Superior temporal gyrus (tissue), 1 donor: ENCODE measurements around the gene FBXW11.

Experiments used
- DNase-seq: peaks from one replicate; pipeline ENCODE4 v3.0.0-alpha.2; 2016; ENCODE audit errors: extremely low spot score

The FBXW11 gene

DNA sequence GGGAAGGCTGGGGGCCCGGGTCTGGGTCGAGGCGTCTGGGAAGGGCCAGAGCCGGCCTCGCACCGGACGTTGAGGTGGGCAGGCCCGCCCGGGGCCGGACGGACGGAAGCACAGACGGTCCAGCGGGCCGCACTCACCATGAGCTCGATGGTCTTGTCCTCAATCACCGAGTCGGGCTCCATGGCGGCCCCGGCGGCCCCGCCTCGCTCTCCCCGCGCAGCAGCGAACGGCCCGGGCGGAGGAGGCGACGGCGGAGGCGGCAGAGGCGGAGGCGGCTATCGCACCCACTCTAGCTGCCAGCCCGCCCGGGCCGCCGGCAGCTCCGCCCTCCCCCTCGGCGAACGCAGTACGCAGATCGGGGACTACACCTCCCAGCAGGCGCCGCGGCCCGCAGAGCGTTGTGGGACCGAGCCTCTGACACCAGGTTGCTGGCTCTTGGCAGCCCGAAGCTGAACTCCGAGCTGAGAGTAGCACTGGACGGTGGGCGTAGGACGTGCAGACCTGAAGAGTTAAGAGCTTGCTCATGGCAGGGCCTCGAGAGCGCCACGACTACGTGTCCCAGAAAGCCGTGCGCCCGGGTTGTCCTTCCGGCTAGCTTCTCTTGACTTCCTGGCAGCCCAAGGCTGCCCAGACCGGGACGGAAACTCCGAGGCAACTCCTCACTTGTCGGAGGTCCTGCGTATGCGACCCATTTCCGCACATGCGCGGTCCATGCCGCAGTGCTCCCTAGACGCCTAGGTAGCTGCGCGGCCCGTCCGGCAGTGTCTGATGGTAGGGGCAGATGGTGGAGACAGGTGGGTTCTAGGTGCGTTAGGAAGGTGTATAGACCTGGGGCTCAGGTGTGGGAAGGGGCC is at the start of gene FBXW11:
Gene FBXW11 (minus strand): TSS at position 318 of the 854 bp plus-strand sequence. CDS start 136 bp downstream, at position 182.
- peak; percentile 98 for DNase-seq

DNA sequence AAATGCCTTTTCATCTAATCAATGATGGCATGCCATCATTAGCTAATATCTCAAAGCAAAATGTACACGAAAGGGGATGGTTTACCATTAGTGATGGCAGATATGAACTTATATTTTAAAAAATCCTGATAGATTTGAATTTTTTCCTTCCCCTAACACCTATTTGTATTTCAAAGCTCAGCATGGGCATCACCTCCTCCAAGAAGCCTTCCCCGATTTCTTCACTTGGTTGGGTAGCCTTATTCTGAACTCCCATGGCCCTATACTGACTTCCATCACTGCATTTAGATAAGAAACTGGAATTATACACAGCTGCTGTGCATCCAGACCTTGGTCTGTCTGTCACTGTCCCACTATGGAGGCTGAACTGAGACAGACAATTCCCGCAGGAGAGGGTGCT is 49.6 kb upstream of the FBXW11 start:
- DNase-seq, result no peak

DNA sequence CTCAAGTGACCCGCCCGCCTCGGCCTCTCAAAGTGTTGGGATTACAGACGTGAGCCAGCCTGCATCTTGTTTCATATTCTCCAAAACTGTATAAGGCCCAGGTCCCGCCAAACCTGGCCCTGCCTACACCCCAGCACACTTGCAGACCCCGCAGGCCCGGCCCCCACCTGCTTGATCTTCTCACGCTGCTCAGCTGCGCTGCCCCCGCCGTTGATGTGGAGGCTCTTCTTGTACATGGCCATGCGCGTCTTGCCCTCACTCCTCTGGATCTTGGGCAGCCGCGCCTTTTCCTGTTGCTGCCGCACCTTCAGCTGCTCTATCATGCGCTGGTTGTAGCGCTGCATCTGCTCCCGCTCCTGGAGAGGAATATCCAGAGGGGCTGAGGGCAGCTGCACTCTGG is 49.0 kb upstream of the FBXW11 start:
- DNase-seq, result no peak

DNA sequence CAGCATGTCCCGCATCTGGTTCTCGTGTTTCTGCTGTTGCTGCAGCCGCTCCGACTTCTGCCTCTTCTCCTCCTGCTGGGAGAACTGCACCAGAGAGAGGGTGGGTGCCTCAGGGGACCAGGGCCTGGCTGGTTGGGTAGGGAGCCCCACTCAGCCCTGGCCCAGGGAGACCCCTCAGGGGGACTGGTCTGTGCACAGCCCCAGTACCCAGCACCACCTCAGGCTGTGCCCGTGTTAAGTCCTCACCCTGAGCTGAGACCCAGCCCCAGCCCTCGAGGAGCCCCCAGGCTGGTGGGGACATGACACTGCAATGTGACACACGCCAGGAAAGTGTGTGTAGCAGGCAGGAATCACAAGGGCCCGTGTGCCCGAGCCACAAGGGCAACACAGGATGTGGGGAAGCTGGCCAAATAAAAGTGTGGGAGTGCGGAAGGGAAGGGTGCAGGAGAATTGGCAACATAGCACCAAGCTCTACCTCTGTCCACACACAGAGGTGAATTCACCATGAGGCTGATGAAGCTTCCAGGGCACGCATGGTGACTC is 48.2 kb upstream of the FBXW11 start:
- DNase-seq, result no peak

DNA sequence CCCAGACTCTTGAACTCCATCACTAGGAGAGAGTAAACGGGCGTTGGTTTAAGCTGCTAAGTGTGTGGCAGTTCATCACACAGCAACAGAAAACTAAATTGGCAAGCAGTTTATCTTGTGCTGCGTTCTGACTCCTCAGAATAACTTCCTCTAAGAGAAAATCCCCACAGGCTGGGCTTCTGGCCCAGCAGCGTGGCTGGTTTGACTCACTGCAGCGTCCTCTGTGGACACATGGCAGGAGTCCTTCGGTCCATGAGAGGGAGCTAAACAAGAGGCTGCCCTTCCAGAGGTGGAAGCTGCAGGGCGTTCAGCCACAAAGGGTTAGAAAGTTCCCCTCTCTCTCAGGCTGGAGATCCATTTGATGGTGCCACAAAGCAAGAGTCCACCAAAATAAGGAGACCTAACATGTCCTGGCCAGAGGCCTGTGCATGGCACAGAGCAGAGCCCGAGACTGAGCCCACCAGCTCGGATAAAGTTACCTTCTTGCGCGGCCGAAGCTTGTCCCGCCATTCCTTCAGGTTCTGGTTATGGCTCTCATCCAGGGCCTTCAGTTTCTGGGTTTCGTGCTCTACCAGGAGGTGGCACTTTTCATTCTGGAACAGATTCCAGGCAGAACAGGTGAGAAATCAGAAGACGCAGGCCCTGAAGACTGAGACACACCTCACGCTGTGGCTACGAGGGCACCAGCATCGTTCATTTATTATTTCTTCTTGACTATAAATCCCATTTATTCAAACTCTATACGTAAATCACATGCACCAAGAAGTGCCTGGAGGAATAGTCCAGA is 46.2 kb upstream of the FBXW11 start:
- no peak for DNase-seq

DNA sequence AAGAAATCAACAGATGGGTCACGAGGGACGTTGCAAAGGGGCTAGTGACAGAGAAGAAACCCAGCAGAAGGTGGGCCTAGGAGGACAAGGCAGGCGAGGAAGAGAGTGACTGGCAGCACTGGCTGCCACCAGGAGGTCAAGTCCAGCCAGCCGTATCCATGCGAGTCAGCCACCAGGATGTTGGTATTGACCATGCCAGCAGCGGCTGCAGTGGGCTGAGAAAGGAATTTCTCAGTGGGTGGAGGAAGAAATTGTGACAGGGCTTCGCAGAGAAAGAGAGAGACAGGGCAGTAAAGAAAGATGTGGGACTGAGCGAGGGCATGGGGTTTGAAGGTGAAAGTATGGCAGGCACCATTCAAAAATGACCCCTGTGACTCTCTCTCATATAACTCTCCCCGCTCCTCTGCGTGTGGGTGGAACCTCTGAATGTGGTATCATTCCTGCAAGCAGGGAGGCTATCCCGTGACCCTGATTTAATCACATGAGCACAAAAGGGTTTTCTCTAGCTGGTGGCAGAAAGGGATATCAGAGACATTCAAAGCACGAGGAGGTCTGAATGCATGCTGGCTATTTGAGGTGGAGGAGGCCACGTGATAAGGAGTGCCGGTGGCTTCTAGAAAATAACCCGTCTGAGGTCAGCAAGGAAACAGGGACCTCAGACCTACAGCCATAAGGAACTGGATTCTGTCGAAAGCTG is 45.4 kb upstream of the FBXW11 start:
- DNase-seq, result no peak

DNA sequence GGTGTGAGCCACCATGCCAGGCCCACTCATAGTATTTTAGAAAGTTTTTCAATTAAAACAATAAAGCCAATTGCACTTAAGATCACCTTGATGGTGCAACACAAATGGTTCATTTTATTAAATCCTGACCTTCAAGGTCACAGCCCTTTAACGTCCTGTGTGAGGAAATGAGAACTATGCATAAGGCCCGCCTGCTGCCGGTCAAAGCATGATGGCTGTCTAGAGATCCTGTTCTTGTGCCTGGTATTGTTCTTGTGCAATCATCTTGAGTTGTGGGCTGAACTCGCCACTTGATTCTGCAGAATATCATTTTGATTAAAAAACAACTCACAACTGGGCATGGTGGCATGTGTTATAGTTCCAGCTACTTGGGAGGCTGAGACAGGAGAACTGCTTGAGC is 43.6 kb upstream of the FBXW11 start:
- no peak for DNase-seq

DNA sequence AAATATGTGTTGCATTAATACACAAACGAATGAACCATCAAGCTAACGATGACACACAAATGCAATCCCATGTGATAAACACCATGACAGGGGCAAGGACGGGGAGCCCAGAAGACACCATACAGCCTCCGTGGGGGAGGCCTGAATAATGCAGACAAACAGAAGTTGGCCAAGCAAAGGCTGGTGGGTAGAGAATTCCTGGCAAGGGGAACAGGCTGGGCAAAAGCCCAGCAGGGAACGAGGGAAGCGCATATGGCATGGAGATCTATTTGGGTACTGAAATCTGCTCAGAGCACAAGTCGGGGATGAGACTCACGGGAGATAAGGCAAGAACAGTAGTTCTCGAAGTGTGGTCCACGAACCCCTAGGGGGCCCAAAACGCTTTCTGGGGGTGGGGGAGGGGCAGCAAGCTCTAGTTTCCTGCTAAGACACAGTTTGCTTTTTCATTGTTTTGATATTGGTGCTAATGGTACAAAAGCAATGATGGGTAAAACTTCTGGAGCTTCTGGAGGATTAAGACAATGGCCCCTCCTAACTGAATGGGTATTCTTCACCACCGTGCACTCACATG is 42.9 kb upstream of the FBXW11 start:
- peak; percentile 65 for DNase-seq

DNA sequence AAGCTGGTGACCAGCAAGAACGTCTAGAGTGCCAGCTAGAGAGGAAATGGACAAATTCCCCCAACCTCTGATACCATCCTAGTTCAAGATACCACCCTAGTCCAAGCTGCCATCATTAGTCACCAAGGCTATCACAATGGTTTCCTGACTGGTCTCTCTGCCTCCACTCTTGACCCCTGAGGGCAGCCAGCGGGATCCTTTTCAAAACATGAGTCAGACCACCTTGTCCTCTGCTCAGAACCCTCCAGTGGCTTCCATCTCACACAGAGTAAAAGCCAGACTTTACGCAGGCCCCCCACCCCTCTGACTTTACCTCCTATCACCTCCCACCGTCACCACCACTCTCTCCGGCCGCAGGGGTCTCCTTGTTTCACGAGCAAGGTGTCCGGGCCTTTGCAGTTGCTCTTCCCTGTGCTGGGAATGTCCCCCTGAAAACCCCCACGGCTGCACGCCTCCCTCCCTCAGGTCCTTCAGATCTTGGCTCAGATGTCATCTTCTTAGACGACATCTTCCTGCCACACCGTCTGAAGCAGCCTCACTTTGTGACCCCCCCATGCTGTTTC is 42.2 kb upstream of the FBXW11 start:
- no peak for DNase-seq

DNA sequence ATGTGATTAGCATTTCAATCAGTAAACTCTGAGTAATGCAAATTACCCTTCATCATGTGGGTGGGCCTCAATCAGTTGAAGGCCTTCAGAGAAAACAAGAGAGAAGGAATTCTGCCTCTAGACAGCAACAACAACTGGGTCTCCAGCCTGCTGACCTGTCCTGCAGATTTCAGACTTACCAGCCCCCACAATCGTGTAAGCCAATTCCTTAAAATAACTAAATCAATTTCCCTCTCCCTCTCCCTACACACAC is 41.7 kb upstream of the FBXW11 start:
- no peak for DNase-seq

DNA sequence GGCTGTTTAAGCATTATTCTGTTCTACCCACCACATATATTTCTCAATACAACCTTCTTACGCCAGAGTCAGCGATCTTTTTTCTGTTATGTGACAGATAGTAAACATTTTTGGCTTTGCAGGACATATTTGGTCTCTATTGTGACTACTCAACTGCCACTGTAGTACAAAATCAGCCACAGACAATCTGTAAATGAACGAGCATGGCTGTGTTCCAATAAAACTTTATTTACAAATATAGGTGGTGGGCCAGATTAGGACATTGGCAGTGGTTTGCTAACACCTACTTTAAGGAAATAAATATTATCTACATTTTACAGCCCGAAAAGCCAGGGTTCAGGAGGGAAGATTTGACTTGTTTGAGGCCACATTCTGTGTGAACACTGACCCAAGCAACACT is 40.2 kb upstream of the FBXW11 start:
- DNase-seq, result no peak

DNA sequence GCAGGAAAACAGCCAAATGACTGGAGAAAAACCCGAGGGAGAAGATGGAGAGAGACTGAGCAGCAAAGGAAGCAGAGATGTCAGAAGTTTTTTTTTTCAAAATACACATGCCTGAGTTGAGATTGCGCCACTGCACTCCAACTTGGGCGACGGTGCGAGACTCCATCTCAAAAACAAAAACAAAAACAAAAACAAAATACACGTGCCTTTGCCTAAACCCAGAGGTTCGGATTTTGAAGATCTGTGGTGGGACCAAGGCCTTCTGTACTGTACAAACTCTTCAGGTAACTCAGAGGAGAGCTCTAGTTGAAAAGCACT is 38.8 kb upstream of the FBXW11 start:
- no peak for DNase-seq

DNA sequence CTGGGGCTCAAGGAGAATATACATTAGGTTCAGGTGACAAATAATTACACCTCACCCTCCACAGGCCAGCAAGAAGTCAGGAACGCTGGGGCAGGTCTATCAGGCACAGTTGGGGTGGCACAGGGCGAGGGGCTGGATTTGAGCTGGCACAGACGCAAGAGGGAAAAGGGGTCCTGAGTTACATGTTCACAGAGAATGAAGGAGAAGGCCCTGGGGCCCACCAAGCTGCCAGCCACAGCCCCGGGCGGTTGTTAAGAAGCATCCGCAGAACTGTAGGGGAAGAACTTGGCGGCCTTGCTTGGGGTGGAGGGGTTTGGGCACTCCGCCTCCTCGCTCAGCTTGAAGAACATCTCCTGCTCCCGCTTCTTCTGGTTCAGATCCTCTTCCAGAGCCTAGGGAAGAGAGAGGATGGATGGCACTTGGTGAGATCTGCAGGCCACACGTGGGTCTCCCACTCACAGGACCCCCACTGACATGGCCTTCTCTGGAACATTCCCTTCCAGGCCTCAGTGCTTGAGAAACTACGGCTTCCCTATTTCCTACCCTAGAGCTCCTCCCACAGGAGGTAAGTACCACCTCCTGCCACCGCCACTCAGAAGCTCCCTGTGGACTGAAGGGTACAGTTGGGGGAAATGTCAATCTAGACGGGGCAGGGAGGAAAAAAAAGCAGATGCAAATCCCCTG is 38.3 kb upstream of the FBXW11 start:
- no peak for DNase-seq

DNA sequence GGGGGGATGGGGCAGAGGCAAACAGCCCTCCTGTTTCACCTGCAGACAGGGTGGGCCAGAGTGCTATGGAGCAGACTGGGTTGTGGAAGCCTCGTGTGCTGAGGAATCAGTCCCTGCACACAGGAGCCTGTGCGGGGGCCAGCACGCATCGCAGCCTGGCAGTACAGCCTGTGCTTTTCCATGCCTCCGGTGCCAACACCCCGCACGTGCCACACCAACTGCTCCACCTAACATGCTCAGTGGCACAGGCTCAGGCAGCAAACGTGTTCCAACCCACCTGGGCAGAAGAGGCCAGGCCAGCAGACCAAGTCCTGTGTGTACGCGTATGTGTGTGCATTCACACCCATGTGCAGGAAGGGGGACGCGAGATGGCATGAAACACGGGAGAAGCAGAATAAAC is 37.4 kb upstream of the FBXW11 start:
- DNase-seq, result no peak

DNA sequence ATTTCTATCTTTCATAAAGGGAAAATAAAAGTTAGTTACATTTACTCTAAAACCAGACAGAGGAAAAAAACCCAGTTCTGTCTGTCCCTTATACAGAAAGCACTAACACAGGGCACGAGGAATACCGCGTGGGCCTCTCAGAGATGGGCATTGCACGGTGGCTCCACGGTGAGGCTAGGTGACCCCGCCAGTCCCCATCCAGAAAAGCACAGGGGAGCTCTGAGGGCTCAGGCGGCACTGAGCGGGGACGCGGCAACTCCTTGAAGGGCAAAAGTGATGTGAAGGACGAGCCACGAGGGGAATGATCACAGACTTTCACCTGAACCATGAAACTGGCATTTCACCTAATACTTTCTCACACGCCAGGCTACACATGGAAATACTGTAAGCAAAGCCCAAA is 35.7 kb upstream of the FBXW11 start:
- no peak for DNase-seq

DNA sequence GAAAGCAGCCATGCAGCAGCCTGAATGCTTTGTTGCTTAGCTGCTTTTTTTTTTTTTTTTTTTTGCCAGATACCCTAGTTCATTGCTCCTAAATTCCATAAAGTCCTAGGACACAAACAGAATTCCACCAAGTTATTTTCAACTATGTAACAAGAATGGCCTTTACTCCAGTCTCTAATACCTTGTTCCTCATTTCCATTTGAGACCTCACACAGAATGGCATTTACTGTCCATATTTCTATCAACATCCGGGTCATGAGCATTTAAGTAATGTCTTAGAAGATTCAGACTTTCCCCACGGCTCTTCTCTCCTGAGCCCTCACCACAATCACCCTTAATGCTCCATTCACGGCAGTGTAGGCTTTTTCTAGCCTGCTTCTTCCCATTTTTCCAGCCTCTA is 31.7 kb upstream of the FBXW11 start:
- no peak for DNase-seq

DNA sequence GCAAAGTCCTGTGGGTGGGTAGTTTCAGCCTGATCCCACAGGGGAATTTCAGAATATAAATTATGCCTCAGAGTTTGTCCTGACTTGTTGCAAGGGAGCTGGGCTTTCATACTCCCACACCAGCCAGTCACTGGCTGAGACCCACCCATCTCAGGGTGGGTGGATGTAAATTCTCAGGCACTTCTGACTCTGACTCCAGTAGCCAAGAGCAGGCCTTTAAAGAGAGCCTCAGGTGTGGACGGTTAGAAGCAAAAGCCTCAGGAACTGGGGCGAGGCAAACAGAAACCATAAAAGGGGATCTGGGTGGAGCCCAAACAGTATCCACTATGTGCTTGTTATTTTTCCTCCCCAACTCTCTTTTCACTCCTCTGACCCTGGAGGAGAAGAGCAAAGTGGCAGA is 28.6 kb upstream of the FBXW11 start:
- DNase-seq, result no peak

DNA sequence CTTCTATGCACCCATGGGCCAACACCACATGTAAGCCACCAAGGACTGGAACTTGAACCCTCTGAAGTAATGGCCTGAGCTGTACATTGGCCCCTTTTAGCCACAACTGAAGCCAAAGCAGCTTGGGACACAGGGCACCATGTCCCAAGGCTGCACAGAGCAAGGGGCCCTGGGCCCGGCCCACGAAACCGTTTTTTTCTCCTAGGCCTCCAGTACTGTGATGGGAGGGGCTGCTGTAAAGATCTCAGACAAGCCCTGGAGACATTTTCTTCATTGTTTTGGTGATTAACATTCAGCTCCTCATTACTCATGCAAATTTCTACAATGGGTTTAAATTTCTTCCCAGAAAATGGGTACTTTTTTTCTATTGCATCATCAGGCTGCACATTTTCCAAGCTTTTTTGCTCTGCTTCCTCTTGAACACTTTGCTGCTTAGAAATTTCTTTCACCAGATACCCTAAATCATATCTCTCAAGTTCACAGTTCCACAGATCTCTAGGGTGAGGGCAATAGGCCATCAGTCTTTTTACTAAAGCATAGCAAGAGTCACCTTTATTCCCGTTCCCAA is 25.5 kb upstream of the FBXW11 start:
- DNase-seq, result no peak

DNA sequence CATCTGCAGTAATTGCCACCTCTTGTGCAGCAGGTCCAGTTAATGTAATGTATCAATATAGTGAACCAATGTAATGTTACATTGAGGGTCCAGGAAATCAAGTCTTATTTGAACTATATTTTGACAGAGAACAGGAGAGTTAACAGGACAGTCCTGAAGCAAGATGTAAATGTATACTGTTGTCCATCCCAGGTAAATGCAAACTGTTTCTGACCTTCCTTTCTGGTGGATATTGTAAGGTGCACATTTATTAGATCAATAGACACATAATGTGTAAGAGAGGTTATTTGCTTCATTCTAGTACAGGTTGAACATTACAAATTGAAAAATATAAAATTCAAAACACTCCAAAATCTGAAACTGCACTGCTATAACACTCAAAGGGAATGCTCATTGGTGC is 23.4 kb upstream of the FBXW11 start:
- no peak for DNase-seq

DNA sequence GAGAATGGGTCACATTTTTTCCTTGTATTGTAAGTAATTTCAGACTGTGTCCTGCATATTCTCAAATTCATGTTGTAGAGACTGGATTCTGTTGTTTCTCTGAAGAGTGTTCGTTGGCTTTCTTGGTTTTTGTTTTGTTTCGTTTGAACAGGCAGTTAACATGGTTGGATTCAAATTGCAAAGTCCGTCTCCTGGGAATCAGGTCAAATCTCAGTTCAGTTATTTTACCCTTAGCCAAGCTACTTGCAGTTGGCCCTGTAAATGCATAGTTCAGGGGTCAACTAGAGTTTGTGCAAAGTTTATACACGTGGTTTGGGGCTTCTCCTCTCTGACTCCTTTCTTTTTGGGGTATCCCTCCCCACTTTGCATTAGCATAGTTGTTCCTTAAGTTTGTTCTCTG is 21.7 kb upstream of the FBXW11 start:
- no peak for DNase-seq
